GM12801 (cell line): ENCODE measurements around the gene TMEM145.

Source experiments
- TF ChIP-seq, protein P1 (sequence below): IDR thresholded peaks from one replicate; pipeline ENCODE4 v1.5.1; 2011; ENCODE audit warnings: control low read depth; ENCODE audit not compliant: insufficient read length; ENCODE audit errors: extremely low read depth

The TMEM145 gene

DNA sequence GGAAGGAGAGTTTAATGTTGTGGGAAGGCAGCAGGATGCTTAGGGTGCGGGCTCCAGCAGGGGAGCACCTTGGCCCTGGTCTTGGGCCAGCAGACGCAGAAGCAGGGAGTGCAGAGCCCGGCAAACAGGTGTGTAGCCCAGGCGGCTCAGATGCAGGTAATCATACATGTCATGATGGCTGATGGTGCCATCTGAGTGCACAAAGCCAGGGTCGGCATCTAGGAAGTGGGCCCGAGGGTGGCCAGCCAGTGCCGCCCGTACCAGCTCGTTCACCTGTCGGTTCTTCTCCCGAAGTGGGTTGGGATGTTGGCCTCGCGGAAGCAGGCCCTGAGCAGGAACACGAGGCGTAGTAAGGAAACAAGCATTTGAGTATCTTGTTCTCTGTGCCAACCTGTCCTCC is 16.1 kb upstream of the TMEM145 start:
- TF ChIP-seq, protein P1, sequence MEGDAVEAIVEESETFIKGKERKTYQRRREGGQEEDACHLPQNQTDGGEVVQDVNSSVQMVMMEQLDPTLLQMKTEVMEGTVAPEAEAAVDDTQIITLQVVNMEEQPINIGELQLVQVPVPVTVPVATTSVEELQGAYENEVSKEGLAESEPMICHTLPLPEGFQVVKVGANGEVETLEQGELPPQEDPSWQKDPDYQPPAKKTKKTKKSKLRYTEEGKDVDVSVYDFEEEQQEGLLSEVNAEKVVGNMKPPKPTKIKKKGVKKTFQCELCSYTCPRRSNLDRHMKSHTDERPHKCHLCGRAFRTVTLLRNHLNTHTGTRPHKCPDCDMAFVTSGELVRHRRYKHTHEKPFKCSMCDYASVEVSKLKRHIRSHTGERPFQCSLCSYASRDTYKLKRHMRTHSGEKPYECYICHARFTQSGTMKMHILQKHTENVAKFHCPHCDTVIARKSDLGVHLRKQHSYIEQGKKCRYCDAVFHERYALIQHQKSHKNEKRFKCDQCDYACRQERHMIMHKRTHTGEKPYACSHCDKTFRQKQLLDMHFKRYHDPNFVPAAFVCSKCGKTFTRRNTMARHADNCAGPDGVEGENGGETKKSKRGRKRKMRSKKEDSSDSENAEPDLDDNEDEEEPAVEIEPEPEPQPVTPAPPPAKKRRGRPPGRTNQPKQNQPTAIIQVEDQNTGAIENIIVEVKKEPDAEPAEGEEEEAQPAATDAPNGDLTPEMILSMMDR: no peak

DNA sequence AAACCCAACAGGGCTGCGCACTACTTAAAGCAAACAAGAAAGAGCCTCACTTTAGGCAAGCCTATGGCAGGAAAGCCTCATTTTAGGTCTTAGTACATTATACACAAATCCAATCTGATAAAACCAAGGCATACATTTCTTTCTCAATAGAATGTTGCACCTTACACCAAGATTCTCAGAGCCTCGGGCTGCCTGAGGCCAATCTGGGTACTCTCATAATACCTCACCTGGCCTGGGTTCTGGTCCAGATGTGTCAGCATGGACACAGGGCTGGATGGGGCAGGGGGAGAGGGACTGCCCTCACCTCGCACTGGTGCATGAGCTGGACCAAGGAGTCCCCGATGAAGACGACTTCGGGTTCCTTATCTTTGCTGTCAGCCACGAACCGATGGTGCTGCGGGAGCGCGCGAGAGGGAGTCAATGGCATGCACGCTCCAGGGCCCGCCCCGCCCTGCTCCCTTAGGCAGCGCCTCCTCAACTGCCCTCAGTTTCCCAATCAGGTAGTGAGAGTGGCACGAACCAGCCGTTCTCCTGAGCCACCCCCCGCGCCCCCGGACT is 11.4 kb upstream of the TMEM145 start, which contains the start of gene PRR19:
Gene PRR19, plus strand, starts transcription at position 487 of the 558 bp plus-strand sequence. CDS start 7,453 bp downstream, outside the sequence.
- TF ChIP-seq, protein P1: no peak

DNA sequence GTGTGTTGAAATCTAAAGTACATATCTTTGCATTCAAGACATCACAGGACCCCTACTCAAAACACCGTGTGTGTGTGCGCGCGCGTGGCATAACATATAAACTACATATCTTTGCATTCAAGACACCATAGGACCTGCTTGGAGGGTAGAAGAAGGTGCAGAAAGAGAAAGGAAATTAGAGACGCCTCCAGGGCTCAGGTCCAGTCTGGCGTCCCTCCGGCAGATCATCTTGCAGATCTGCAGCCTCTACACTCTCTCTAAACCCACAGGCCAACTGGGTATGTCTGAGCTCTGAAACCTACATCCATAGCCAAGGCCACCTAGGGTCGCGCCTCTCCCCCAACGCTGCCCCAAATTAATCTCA is 10.0 kb upstream of the TMEM145 start:
- TF ChIP-seq, protein P1: no peak

DNA sequence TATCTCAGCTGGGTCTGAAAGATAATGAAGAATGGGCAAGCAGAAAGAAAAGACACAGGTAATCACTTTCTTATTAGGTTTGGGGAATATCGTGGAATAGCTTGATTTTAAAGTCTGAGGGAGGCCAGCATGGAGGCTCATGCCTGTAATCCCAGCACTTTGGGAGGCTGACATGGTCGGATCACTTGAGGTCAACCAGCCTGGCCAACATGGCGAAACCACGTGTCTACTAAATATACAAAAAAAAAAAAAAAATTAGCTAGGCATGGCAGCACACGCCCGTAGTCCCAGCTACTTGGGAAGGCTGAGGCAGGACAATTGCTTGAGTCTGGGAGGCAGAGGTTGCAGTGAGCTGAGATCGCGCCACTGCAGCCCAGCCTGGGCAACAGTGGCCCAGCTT is 9.2 kb upstream of the TMEM145 start:
- TF ChIP-seq, protein P1: no peak

DNA sequence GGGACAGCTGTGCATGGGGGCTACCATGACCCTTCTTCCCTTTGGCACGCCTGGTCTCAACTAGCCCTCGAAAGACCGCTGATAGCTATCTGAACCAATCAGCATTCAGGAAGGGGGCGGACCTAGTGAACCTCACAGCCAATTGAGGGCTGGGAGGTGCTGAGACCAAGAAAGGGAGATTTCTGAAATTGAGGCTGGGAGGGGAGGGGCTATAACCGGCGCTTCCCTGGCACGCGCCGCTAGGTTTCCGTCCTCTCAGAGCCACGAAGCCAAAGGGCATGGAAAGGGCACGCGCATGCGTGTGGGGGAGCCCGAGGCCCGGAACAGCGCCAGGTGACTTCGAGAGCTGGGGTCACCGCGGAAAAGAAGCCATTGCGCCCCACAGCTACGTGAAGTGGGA is 6.5 kb upstream of the TMEM145 start:
- TF ChIP-seq, protein P1: no peak

DNA sequence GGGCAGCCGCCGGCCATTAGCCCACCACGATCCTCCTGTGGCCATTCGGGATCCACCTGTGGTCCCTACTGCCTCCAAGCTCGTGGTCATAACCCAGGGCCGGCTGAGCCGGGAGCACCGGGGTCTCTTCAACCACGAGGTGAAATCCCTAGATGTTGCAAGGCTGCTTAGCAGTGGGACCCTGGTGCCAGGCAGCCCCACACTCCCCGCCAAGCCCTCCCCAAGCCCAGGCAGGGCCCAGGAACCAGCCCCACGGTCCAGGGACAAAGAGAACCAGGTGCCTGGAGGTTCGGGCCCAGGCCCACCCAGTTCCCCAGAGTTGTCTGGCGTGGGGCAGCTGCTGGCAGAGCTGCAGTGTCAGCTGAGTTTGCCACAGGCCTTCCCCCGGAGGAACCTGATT is 3.4 kb upstream of the TMEM145 start:
- TF ChIP-seq, protein P1: no peak

DNA sequence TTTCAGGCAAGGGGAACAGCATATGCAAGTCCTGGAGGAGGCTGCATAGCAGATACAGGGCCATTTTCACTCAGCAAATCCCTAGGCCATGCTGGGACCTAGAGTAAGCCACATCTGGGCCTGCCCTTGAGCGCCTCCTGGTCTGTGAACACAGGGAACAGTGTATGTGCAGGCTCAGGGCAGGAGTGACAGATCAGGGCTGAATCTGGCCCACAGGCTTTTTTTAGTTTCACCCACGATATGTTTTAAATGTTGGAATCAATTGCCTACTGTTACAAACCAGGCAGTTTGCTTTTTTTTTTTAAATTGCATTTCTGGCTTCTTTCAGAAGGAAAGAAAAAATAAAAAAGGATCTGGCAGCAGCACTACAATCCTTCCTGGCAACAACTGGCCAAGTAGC is 1.5 kb upstream of the TMEM145 start:
- TF ChIP-seq, protein P1: no peak

DNA sequence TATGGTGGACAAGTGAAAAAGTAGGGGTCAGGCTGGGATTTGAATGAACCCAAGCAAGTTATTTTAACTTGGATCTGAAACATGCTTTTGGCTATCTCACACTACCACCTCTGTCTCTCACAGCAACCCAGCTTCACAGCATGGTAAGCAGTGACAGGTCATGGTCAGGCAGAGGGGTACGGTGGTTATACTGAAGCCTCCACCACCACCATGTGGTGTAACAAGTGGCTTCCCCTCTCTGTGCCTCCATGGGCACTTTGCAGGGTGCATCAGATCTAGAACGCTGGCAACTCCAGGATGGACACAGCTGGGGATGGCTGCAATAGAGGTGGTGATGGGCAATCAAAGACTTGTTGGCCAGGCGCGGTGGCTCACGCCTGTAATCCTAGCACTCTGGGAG is 739 bp upstream of the TMEM145 start:
- TF ChIP-seq, protein P1: no peak
